ENCODE results near the gene MTFR1L. TPM values are rescaled to one million over a fixed set of nuclear protein-coding genes. Genes with fewer than 3 reads are reported as not detected.
A peak's percentile ranks its signal among the peaks of the same experiment; 100 is the strongest.

The MTFR1L gene
- 66.9 TPM for total RNA-seq

DNA sequence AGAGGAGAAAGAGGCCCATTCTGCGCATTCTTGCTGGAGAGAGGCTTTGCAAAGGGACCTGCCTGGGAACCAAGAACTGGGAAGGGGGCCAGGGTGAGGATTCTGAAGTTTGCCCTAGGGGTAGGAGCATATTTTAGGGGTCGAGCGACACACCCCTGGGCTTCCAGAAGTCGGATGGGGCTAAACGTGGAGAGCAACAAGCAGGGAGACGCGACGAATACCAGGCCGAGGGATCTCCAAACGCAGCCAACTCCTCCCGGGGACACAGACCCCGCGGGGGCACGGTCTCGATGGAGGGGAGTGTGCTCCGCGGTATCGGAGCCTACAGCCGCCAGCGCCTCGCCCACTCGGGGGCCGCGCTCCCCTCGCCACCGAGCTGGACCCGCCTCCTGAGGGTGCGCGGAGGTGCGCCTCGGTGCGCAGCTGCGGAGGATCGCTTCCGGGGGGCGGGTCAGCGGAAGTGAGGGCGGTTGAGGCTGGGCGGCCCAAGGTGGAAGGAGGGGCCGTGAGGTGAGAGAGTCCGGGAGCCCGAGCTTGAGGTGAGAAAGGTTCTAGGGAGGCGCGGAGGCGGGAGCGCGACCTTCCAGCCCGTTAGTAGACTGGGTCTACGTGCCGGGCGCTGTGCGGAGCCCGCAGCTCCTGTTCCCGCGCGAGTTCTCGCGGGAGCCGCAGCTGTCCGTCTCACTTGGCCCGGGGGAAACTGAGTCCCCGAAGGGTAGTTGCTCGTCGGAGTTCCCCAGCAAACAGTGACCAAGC is at the start of gene MTFR1L:
TSS of gene MTFR1L (plus strand) at position 464 of the 756 bp plus-strand sequence. CDS start 3,151 bp downstream, outside the sequence.
- DNase-seq (ENCODE audit: low spot score), result peak; percentile 92

GRCh38 chr1:25770541-25771220 is 49.1 kb upstream of the MTFR1L start:
- no peak for DNase-seq (ENCODE audit: low spot score)

DNA sequence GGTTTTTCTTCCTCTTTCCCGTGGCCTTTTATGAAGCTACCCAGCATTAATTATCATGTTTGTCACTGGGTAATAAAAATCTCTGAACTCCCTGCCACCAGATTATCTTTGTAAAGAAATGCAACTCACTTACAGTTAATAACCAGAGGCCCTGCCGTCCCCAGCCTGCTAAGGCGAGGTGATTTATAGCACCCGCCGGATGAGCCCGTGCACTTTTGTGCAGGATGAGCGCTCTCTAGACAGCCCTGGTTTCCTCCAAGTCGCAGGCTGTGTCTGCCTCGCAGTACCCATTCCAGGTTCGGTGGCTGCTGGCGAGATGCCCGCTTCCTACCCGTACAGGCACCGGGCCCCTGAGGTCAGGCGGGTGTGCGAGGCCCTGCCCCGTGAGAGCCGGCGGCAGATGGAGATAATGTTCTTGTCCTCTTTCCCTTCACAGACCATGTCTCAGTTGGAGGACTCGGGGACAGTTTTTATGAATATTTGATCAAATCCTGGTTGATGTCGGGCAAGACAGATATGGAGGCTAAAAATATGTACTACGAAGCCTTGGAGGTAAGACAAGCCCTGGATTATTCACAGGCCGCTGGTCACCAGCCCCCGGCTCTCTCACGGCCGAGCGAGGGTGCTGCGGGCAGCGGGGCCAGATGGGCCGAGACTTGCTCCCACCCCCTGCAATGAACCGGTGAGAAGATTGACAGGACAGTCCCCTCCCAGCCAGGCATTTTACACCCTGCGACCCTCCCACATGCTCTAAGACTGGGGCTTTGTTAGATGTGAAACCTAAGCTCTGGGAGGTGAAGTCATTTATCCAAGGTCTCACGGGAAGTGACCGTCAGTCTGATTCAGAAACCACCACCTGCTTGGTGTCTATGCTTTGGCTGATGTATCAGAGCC is 48.3 kb upstream of the MTFR1L start:
- DNase-seq (ENCODE audit: low spot score), result peak; percentile 68

- no peak for DNase-seq (ENCODE audit: low spot score)
Measured at GRCh38 chr1:25772164-25772563, 47.6 kb upstream of the MTFR1L start.

DNA sequence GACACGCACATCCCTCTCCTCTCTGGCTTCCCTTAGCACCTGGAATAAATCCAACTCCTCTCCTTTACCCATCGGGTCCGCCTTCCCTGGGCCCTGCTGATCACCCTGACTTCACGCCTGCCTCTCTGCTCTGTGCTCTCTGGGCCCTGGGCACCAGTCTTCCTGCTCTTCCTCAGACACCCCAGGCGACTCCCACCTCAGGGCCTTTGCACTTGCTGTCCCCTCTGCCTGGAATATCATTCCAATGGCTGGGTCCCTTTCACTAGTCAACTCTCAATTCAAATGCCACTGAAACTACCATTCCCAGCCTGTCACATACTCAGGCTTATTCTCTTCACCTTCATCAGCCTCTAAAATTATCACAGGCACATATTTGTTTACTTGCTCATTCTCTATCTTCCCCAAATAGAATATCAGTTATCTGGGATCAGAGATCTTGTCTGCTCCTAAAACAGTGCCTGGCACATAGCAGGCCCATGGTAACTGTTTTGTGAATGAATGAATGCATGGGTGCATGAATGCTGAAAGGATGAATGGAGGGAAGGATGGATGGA is 47.0 kb upstream of the MTFR1L start:
- no peak for DNase-seq (ENCODE audit: low spot score)

DNA sequence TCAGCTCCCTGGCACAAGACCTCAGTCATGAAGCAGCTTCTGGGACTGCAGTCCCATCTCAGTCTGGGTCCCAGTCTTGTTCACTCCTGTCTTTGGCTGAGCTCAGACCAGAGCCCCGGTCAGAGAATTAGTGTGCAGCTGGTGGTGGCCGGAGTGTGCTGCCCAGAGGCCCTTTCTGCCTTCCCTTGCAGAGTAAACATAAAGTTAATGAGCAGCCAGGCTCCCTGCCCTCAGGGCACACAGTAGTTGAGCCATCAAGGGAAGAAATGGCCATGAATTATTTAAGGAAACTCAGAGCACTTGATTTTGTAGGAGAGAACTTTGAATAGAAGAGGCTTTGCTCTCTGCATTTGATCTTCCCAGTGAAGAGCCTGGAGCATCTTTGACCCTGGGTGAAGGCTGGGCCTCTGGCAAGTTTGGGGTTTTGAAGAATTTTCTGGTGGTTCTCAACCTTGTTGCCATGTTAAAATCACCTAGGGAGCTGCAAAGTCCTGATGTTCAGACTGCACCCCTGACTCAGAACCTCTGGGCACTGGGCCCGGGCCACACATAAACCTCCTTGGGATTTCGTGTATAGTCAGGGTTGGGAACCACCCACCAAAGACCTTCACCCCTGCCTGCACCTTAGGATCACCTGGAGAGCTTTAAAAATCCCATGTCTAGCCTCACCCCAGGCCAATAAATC is 46.2 kb upstream of the MTFR1L start:
- DNase-seq (ENCODE audit: low spot score), result no peak

- no peak for DNase-seq (ENCODE audit: low spot score)
Measured at GRCh38 chr1:25774206-25774803, 45.4 kb upstream of the MTFR1L start.

DNA sequence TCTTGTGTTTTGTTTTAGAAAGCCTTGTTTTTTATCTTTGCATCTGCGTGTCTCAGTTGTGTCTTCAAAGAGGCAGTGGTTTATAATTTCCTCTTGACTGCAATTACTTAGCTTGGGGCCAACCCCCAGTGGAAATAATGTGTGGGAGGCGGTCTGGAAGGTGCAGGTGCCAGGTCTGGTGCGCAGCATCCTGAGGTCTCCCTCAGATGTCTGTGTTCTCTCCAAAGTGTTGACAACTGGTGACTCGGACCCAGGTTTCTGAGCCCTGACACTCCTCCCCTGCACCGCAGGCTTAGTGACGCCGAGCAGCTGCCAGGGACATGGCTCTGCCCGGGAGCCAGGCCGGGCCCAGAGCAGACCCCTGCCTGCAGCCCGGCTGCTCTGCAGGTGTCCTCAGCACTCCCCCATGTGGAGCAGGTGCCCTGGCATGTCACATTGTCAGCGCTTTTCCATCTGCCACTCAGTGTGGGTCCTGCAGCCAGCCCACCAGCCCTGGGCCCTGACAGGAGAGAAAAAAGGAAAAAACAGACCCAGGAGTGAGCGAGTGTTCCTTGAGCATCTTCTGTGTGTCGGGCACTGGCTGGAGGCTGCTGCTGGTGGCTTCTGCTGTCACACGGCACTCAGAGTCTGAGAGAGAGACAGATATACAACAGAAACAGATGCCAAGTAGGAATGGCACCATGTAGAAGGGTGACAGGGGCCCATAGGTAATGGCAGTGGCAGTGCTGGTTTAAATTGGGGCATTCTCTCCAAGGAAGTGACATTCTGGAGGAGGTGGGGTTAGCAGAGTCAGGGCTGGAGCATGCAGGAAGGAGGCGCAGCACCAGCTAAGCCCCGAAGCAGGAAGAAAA is 44.6 kb upstream of the MTFR1L start:
- no peak for DNase-seq (ENCODE audit: low spot score)

DNA sequence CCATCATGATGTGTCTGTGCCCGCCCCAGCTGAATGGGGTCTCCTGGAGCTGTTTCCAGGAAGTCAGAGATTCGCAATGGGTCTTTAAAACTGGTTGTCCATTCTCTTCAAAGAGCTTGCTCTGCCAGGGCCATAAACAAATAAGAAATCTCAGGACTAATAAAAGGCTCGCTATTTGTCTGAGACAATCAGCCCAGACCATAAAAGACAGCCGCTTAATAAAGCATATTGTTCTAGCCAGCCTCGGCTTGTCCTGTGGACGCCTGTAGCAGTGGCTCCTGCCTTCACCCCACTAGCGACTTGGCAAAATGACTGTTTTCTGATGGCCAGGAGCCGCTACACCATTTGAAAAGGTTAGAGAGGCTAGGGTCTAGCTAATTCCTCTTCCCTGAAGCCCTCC is 40.4 kb upstream of the MTFR1L start:
- no peak for DNase-seq (ENCODE audit: low spot score)

GRCh38 chr1:25779894-25780293 is 39.9 kb upstream of the MTFR1L start:
- DNase-seq (ENCODE audit: low spot score), result no peak

DNA sequence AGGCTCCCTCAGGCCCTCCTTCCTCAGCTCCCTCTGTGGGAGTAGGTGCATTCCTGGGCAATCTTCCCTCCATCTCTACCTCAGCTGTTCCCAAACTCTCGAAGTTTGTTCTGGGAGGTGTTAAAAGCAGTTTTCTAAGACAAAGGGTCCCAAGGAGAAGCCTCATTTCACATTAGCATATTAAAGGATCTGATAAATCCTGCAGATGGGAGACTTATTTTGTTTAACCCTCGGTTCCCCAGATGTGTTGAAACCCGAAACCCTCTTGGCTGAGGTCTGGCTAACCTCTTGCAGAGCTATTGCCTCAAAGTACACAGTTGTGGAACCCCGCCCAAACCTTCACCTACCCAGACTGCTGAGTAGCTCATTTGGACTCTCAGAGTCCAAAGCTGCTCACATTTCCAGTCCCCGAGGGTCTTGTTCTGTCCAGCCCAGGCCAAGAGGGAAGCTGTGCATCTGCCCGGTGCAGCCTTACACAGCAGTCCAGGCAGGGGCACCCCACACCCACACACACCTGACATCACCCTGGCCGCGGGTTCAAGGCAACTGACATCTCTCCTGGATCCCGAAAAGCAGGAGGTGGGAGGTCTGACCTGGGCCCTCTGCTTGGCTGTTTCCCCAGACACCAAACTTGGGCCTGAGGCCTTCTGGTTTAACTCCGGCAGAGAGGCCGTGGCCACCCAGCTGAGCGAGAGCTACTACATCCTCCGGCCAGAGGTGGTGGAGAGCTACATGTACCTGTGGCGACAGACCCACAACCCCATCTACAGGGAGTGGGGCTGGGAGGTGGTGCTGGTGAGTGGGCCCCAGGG is 39.2 kb upstream of the MTFR1L start:
- DNase-seq (ENCODE audit: low spot score), result no peak

DNA sequence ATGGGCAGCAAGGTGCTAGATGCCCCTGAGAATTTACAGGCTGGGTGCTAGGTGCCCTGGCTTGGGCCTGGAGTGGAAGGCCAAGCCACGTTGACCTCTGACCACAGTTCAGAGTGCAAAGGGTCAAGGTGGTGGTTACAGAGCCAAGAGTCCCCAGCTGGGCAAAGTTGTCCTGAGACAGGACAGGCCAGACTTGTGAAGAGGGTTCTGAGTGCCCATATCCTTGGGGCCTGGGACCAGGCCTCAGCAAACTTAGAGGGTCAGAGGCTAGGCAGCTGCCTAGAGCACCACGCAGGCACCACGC is 38.7 kb upstream of the MTFR1L start:
- DNase-seq (ENCODE audit: low spot score), result no peak

- no peak for DNase-seq (ENCODE audit: low spot score)
Measured at GRCh38 chr1:25782608-25783201, 37.0 kb upstream of the MTFR1L start.

DNA sequence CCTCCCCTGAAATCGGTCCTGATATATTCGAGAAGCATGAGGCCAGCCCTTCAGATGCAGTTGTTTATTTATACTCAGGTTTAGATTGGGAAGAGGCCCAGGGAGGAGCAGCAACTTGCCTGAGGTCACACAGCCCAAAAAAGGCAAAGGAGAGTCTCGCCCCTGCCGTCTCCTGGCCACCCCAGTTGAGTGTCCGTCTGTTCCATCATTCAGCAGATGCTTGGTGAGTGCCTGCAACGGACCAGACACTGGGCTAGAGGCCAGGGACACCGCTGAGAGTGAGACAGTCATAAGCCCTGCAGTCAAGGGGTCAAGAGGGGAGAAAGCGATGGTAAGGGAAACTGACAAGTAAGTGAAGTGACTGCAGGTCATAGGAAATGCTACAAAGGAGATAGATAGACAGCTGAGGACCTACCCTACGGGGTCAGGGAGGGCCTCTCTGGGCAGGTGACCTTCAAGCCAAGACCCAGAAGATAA is 35.1 kb upstream of the MTFR1L start:
- DNase-seq (ENCODE audit: low spot score), result no peak

DNA sequence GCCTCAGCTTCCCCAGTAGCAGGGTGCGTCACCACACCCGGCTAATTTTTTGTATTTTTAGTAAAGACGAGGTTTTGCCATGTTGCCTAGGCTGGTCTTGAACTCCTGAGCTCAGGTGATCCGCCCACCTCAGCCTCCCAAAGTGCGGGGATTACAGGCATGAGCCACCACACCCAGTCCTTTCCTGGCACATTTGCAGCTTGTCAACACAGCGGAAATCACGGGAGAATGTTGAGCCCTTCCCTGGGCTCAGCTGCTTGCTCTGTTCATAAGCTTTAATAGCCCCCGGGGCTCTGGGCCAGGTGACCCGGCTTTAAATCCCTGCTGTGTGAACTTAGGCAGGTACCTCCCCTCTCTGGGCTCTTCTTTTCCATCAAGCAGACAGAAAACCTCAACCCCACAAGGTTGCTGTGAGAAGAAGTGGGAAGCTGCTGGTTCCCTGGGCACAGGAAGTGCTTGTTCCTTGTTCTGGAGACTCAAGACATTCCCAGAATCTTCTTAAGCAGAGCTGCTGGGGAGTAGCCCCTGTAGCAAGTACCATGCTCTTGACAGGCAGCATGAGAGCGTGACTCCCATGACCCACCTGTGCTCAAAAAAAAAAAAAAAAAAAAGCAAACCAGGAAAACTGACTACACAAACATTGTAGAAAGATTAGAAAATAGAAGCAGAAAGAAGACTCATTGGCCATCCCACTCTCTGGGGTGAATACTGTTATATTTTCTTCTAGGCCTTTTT is 34.3 kb upstream of the MTFR1L start:
- DNase-seq (ENCODE audit: low spot score), result no peak

- no peak for DNase-seq (ENCODE audit: low spot score)
Measured at GRCh38 chr1:25786887-25787759, 32.6 kb upstream of the MTFR1L start.

DNA sequence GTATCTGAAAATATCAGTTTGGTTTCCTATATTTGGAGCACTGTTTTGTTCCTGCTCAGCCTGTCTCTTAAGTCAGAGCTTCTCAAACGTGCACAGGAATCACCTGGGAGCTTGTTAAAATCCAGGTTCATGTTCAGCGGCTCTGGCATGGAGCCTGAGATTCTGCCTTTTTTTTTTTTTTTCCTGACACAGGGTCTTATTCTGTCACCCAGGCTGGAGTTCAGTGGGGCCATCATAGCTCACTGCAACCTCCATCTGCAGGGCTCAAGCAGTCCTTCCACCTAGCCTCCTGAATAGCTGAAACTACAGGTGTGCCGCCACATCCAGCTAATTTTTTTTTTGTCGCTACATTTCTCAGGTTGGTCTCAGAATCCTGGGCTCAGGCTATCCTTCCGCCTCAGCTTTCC is 32.0 kb upstream of the MTFR1L start:
- DNase-seq (ENCODE audit: low spot score), result no peak
